ENCODE measurements around the gene ZEB2.
"Not testable (repeated sequence)": the region's sequence is repeated elsewhere in the genome, so short reads cannot be mapped to it uniquely, and the experiment has no call there.

The ZEB2 gene

GRCh38 chr2:144370937-144371584 is 148.9 kb downstream of the ZEB2 start:
- no peak for DNase-seq (ENCODE audit: low read depth, low spot score)
- no peak overlapping the region for H3K27ac ChIP-seq

- DNase-seq (ENCODE audit: low read depth, low spot score) = no peak
- H3K27ac ChIP-seq = no peak overlapping the region
These were observed 150.5 kb downstream of the ZEB2 start for GRCh38 chr2:144369416-144369815.

- H3K27ac ChIP-seq = no peak overlapping the region
- DNase-seq (ENCODE audit: low read depth, low spot score) = no peak
These were observed 153.0 kb downstream of the ZEB2 start for GRCh38 chr2:144366825-144367429.

- DNase-seq (ENCODE audit: low read depth, low spot score) = no peak
- H3K27ac ChIP-seq = no peak overlapping the region
These were observed 154.8 kb downstream of the ZEB2 start for GRCh38 chr2:144364944-144365738.

GRCh38 chr2:144364247-144364646 is 155.7 kb downstream of the ZEB2 start:
- not testable (repeated sequence) for H3K27ac ChIP-seq; DNase-seq (ENCODE audit: low read depth, low spot score)

- no peak for DNase-seq (ENCODE audit: low read depth, low spot score)
- no peak overlapping the region for H3K27ac ChIP-seq
These were observed 157.5 kb downstream of the ZEB2 start for GRCh38 chr2:144362401-144362800.

GRCh38 chr2:144361742-144362141 is 158.2 kb downstream of the ZEB2 start:
- no peak for DNase-seq (ENCODE audit: low read depth, low spot score)
- H3K27ac ChIP-seq = no peak overlapping the region

- no peak overlapping the region for H3K27ac ChIP-seq
- DNase-seq (ENCODE audit: low read depth, low spot score) = no peak
These were observed 160.2 kb downstream of the ZEB2 start for GRCh38 chr2:144359684-144360083.

- H3K27ac ChIP-seq = no peak overlapping the region
- no peak for DNase-seq (ENCODE audit: low read depth, low spot score)
These were observed 160.9 kb downstream of the ZEB2 start for GRCh38 chr2:144358979-144359541.

- peak overlapping the region; percentile 33 for H3K27ac ChIP-seq
- no peak for DNase-seq (ENCODE audit: low read depth, low spot score)
These were observed 161.4 kb downstream of the ZEB2 start for GRCh38 chr2:144358374-144358964.

- DNase-seq (ENCODE audit: low read depth, low spot score) = peak; percentile 84
- peak overlapping the region; percentile 33 for H3K27ac ChIP-seq
These were observed 162.1 kb downstream of the ZEB2 start for GRCh38 chr2:144357623-144358373.

- no peak overlapping the region for H3K27ac ChIP-seq
- DNase-seq (ENCODE audit: low read depth, low spot score) = no peak
These were observed 163.5 kb downstream of the ZEB2 start for GRCh38 chr2:144356402-144356801.

GRCh38 chr2:144354953-144355352 is 165.0 kb downstream of the ZEB2 start:
- DNase-seq (ENCODE audit: low read depth, low spot score) = no peak
- H3K27ac ChIP-seq = no peak overlapping the region

- no peak for DNase-seq (ENCODE audit: low read depth, low spot score)
- H3K27ac ChIP-seq = no peak overlapping the region
These were observed 168.2 kb downstream of the ZEB2 start for GRCh38 chr2:144351687-144352086.

- no peak overlapping the region for H3K27ac ChIP-seq
- DNase-seq (ENCODE audit: low read depth, low spot score) = no peak
These were observed 169.6 kb downstream of the ZEB2 start for GRCh38 chr2:144350151-144350802.

- no peak overlapping the region for H3K27ac ChIP-seq
- DNase-seq (ENCODE audit: low read depth, low spot score) = no peak
These were observed 170.2 kb downstream of the ZEB2 start for GRCh38 chr2:144349674-144350073.

GRCh38 chr2:144348846-144349245 is 171.1 kb downstream of the ZEB2 start:
- no peak overlapping the region for H3K27ac ChIP-seq
- DNase-seq (ENCODE audit: low read depth, low spot score) = no peak

GRCh38 chr2:144346229-144346628 is 173.7 kb downstream of the ZEB2 start:
- H3K27ac ChIP-seq = no peak overlapping the region
- DNase-seq (ENCODE audit: low read depth, low spot score) = no peak

GRCh38 chr2:144343145-144343544 is 176.8 kb downstream of the ZEB2 start:
- no peak for DNase-seq (ENCODE audit: low read depth, low spot score)
- no peak overlapping the region for H3K27ac ChIP-seq

Data from epithelial cell of prostate (primary cell).